GM19035 (cell line): Measurements from ENCODE around the gene CNIH3.

Experiments
- ATAC-seq: cut with Tn5 transposase; IDR thresholded peaks from one replicate; pipeline ENCODE4 v1.9.1; 2021; ENCODE audit not compliant: unreplicated experiment

The CNIH3 gene

DNA sequence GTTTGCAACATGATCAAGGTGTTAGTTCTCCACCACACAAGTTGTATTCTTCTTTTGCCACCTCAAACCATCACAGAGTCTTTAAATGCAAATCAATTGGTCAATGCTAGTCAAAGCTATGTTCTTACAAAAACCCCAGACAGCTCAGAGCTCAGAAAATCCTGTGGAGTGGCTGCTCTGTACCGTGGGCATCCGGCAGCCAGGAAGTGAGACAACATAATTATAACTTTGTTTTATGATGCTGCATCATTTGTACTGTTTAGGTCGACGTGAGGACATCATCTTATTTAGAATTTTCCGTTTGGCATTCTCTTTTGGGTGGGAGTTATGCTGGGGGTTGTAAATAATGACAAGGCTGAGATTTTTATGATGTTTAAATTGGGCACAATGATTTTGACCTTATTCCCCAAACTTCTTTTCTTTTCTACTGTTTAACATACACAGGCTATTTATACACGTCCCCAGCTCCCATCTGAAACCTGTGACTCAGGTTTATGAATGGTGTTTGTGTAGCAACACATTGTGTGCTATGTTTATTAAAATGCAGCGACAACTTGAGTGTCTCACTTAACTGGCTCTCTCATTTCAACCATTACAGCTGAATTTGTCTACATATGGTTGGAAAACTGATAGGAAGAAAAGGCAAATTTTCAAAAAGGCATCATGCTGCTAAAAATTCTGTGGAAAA is 124.0 kb downstream of the CNIH3 start:
- peak; percentile 83 for ATAC-seq

DNA sequence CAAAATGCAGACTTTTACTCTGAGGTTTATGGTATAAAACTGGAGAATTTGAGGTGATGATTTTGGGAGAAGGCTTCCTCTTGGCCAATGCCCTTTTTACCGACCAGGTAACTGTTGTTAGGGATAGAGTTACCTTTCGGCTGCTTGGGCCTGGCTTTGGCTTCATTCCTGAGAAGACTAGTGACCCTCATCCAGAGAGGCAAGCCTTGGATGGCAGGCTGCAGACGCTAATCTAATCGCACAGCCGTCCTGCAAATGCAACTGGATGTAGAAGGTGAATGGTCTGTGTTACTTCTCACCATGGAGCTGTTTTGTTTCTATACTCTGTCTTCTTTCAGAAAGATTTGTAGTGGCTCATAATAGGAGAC is 124.6 kb downstream of the CNIH3 start:
- no peak for ATAC-seq

DNA sequence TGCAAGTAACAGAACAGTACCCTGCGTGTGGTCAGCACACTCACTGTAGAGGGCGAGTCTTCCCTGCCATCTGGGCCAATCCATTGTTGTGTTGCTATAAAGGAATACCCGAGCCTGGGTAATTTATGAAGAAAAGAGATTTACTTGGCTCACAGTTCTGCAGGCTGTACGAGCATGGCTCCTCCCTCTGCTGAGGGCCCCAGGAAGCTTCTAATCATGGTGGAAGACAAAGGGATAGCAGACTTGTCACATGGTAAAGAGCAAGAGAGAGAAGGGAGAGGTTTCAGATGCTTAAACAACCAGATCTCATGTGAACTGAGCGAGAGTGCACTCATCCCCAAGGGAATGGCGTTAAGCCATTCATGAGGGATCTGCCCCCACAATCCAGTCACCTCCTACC is 126.2 kb downstream of the CNIH3 start:
- ATAC-seq, result no peak

DNA sequence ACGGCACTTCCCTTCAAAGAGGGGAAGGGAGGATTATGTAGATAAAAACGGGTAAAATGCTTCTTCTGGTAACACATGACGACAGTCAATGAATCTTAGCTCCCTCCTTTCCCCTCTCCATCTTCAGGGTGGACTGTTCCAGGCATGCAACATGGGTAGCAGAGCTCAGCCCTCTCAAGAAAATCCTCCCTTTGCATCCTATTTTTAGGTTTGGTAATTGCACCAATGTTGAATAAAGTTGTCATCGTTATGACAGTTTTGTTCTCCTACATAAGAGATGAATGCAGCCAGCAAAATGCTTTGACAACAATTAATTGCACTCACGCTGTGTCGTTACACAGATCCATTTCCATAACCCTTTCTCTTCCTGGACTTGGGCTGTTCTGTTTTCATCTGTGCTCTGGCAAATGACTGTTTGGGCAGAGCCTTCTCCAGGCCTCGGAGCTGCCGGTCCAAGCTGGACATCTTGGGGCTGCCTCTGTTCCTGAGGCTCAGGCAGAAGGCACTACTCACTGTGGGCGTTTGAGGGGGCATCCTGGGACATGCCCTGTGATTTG is 127.6 kb downstream of the CNIH3 start:
- no peak for ATAC-seq

DNA sequence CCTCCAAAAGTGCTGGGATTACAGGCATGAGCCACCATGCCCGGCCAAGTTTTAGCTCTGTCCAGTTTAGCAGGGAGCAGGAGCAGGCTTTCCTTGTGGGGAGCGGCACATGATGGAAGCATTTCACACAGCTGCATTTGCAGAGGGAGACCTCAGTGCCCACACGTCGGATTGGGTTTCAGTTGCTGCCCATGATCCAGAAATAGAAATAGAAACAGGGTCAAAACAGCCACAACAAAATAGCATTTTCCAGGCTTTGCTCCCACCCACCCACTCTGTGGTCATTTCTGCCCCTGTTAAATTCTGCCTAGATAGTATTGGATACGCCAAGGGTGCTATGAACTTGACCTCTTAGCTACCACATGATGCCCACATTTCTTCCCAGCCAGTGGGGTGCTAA is 128.4 kb downstream of the CNIH3 start:
- ATAC-seq, result no peak

DNA sequence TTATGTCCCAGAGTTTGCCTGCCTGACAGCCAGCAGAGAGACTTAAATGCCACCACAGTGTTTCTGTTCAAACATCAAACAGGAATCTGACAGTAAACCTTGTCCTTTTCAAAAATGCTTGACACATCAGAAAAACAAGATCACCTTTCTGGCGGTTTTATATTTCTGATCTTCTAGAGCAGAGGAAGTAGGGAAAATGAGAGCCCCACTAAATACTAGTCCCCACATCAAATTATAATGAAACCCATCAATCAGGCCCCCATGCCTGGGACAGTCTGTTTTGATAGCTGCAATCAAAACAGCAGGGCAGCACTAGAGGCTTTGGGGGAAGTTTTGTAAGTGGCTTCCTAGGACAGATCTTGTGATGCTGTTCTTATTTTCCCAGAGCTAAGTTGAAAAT is 129.3 kb downstream of the CNIH3 start:
- ATAC-seq, result no peak

DNA sequence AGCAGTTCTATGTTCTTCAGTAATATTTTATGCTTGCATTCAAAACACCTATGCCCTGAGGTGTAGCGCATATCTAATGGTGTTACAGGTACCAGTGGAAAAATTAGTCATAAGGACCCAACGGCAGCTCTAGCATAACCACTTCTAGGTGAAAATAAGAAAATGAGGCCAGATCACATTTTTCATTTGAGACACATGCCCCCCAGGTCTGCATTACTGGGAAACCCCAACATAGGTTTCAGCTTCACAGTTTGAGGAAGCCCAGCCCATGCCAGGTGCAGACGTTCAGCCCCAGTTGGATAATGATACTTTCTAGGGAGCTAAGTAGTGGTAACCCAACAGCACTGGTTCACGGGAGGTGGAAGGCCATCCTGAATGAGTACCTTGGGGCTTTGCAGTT is 129.8 kb downstream of the CNIH3 start:
- ATAC-seq, result peak; percentile 56

DNA sequence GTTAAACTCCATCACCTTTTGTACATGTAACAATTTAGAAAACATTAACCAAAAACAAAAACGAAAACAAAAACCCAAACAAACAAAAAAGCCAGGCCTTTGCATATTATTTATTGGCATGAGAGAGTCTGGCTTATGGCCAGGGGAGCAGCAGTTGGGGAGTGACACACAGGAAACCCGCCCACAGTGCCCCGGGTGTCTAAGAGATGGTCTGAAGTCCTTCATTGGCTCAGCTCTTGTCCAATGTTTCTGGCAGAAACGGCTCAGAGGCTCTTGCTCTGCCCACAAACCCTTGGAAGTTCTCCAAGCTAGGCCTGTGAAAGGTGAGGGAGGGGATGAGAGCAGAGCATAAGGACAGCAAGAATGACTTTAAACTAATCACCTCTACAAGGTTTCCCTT is 131.5 kb downstream of the CNIH3 start:
- ATAC-seq, result peak; percentile 51

DNA sequence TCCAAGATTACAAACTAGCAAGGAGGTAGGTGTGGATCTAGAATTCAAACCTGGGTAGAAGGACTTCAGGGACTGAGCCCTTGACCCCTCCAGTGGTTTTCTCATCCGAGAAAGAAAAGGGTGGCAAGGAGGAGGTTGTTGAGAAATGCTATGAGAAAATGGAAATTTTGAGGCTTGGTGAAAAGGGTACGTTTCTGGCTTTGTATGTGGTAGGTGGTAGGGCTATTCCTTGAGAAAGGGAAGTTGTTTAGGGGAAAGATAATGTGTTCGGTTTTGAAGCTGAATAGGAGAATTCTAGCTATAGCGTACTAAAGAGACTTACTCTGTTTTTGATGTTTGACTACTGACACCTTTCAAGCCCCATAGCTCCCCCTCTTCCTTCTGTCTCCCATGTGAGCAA is 133.8 kb downstream of the CNIH3 start:
- no peak for ATAC-seq

DNA sequence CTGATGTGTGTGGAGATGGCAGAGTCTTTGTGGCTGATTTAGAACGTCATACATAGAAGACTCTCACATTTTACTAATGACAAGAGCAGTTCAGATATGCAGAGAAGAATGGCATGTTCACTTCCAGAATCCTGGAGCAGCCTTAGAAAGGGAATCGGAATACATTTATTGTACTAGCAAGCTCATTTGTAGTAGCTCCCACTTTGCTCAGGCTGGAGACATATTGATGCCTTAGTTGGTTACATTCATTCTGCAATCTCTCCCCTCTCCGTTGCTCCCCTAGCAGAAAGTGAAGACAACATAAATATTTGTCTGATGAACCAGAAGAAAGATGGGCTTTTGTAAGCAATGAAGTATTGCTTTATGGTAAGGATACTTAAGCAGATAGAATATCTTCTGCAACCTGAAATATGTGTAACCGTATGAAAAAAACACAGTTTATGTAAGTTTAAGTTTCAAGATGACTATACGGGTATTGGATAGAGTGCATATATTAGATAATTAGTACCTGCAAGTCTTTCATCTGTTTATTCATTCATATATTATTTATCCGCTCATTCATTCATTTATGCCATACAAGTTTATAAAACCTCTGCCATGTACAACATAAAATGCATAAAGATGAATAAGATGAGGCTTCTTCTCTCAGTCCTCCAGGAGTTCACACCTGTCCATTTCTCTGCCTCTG is 135.7 kb downstream of the CNIH3 start:
- no peak for ATAC-seq

DNA sequence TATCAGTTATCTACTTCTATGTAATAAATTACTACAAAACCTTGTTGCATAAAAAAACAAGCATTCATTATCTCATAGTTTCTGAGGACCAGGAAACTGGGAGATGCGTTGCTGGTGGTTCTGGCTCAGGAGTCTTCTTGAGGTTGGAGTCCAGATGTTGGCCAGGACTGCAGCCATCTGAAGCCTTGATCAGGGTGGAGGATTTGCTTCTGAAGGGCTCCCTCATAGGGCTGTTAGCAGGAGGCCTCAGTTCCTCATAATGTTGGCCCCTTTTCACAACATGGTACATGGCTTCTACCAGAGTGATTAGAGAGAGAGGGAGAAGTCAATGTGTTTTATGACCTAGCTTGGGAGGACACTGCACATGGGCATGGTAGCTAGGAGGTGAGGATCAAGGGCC is 137.4 kb downstream of the CNIH3 start:
- ATAC-seq, result no peak

DNA sequence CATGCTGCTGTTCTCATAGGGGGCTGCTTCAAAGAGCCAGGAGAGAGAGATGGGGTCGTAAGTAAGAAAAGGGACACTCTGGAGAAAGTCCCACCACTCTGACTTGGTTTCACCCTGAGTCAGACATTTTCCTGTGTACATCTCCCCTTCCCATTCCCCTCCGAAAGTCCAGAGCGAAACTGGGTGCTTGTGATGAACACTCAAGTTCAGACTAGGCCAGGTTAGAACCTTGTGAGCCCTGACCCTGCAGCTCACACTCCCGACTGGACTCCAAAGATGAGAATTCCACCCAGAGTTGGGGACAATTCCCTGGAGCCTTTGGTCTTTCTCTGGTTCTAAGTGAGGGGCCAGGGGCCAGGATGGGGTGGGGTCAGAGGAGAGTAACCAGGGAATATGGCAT is 139.5 kb downstream of the CNIH3 start:
- no peak for ATAC-seq

DNA sequence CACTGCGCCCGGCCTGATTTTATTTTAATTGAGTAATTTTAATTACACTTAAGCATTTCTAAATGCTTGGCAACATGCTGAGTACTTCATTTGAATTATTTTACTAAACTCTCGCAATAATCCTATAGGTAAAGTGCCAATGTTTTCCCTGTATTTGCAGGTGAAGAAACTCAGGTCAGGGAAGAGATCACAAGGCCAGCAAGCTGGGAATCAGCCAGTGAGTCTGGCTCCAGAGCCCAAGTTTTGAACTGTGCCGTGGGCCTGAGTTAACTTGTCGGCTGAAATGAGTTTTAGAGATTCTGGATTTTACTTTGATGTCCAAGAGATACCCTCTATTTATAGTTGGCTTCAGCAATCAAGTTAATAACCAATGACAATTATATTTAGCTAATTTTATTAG is 141.4 kb downstream of the CNIH3 start:
- no peak for ATAC-seq

DNA sequence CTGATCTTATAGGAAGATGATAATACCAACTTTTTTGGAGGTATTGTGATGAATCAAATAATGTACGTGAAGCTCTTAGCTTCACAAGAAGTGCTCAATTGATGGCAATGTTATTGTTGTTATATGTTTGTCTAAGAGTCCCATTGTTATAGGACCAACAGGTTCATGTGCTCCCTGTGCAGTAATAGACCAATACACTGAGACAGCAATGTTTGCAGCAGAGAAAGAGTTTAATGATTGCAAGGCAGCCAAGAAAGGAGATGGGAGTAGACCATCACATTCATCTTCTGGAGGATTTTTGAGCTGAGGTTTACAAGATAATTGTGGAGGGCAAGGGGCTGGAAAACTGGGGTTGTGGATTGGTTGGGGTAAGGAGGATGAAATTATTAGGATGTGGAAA is 143.0 kb downstream of the CNIH3 start:
- ATAC-seq, result no peak

DNA sequence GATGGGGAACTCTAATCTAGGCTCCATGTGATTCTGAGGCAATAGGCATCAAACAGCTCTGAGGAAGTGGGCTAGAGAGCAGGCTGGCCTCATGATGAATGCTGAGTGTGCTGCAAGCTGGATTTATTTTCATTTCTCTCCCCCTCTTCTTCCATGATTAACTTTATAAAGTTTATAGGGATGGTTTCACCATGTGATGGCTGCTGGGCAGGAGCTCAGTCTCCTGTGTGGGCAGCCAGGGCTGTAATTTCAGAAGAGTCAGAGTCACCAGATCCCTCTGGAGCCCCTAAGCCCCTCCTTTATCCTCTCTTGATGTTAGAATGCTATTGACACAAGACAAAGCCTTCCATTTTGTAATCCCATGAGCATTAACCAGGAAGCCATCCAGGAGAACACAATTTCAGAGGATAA is 143.6 kb downstream of the CNIH3 start:
- no peak for ATAC-seq

DNA sequence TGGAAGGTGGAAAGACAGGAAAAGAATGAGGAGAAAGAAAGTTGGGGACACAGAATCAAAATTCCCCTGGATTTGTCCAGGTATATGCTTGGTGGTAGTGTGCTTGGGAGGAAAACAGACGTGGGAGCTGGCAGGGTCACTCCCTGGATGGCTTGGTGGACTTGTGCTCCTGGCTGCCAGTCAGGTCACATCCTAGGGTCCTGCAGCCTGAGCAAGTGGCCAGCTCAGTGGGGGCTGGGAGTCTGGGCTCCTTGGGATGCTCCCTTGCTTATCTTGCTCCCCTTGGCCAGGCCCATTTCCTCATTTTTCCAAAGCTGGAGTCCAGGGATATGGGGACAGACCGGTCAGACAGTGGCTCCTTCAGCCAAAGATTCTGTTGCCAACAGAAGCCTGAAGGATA is 144.0 kb downstream of the CNIH3 start:
- no peak for ATAC-seq

DNA sequence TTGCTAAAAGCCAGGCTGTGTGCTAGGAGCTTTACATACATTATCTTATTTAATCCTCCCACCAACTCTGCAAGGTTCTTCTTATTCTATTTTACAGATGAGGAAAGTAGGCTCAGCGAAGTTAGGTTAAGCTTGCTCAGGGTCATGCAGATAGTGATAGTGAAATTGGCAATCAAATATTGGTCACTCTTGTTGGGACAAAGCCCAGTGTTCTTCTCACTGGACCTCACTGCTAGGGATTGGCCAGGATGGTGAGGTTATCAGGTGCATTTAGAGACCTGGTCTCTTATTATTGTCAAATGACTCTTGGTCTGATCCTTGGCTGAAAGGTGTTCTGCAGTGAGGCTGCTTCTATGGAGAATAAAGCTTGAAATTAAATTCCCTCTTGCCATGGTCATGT is 145.1 kb downstream of the CNIH3 start:
- no peak for ATAC-seq

DNA sequence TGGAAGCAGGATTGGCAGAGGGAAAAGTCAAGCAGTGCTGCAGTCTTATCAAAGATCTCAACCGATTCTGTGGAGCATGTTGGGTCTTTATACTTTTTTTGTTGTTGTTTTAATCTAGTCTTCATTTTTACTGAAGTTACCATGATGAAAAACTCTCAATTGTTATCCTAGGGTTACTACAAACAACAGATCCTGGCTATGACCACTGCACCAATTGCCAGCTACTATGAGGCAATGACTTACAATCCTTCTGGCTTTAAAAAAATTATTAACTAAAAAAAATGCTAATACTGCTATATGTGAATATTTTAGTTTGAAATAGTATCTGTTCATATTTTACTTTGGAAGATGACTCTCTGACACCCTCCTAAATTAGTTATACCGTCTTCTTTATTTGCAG is 145.9 kb downstream of the CNIH3 start:
- ATAC-seq, result no peak

DNA sequence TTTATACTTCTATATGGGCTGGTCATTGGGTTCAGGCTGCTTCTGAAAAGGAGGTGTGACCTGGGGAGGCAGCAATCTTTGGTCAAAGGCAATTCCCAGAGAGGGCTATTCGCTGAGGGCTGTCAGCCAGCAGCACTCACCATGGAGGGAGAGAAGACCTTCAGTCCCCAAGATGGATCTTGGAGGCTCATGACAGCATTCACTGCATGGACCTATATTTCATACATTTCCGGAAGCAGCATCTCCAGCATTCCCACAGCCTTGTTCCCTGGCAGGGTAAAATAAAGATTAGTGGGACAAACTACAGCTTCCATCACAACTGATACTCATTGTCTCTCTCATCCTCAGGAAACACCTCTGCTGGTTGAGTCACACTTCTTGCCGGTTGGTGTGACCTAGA is 146.6 kb downstream of the CNIH3 start:
- ATAC-seq, result no peak

DNA sequence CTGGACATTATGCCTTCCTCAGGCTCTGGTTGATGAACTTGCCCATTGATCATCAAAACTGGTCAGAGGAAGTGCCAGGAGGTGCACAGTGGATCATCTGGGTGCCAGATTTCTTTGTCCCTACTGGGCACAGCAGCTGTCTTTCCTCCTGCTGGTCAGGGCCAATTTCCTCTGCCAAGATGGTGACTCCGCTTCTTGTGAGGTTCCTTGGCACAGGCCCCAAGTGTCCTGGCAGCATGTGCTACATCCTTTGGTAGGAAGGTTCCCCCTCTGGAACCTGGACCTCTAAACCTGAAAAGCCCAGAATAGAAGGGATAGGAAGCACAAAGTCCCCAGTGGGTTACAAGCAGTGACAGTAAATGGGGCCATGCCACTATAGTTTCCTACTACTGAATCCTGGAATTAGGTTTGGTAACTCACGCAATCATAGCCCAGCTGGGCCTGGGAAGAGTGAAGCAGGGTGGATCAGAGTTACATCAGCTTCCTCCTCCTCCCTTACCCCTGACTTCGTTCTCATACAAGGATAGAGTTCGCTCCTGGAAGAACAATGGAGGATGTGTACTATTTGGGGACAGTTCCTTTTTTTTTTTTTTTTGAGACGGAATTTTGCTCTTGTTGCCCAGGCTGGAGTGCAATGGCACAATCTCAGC is 147.1 kb downstream of the CNIH3 start:
- no peak for ATAC-seq

DNA sequence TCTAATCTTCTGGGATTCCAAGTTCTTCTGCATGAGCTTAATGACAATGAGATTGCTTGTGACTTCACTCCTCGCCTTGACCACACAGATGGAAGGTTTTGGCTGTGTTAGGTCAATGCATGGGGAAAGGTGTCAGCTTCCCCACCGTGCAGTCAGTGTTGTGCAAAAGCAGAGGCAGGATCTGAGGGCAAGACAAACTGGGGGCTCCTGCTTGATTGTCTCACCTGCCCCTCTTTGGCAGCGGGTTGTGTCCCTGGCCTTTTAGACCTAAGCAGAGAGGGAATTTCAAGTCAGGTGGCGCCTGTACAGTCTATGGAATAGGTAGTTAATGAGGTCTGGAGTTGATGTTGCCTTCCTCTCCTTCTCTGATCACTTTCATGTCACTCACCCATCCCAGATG is 150.1 kb downstream of the CNIH3 start:
- ATAC-seq, result no peak

DNA sequence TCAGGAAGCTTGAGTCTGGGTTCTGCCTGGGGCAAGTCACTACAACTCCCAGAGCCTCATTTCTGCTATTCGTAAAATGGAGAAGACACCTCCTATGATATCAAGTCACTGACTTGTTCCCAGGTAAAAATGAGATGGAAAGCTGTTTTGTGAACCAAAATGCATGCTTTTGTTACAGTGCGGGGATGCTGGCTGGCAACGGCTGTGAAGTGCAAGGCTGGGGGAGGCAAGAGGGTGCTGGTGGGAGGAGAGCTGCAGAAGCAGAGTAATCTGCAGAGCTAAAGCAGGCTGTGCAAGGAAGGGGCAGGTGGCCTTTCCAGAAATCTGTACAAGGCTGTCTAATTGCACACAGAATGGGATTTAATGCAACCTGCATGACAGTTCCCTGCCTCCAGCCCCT is 150.9 kb downstream of the CNIH3 start:
- no peak for ATAC-seq
